Measurements from ENCODE around the gene GCNT3.
"Not testable (repeated sequence)": the region's sequence is repeated elsewhere in the genome, so short reads cannot be mapped to it uniquely, and the experiment has no call there.

GCNT3 gene

DNA sequence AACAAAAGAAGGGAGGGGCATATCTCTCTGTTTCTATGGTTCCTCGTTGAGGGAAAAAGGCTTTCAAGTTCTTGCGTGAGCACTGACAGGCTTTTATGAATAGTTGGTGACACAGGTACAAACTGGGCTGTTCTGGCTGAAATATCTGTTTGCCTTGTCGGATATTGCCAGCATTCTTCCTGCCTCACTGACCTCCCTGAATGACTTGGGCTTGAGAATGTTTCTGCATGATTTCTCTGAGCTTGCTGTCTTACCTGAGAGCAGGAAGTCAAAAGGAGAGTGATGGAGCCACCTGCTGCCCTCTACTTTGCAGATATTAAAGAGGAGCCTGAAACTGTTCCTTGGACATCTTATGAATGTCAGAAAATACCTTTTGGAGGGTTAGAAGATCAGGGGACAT, 4.8 kb downstream of the GCNT3 start:
- no peak for DNase-seq (ENCODE audit: low read depth)

DNA sequence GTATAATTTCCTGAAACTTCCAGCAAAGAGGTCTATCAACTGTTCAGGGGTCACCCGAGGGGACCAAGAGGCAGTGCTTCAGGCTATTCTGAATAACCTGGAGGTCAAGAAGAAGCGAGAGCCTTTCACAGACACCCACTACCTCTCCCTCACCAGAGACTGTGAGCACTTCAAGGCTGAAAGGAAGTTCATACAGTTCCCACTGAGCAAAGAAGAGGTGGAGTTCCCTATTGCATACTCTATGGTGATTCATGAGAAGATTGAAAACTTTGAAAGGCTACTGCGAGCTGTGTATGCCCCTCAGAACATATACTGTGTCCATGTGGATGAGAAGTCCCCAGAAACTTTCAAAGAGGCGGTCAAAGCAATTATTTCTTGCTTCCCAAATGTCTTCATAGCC, 6.8 kb downstream of the GCNT3 start:
- no peak for DNase-seq (ENCODE audit: low read depth)

DNA sequence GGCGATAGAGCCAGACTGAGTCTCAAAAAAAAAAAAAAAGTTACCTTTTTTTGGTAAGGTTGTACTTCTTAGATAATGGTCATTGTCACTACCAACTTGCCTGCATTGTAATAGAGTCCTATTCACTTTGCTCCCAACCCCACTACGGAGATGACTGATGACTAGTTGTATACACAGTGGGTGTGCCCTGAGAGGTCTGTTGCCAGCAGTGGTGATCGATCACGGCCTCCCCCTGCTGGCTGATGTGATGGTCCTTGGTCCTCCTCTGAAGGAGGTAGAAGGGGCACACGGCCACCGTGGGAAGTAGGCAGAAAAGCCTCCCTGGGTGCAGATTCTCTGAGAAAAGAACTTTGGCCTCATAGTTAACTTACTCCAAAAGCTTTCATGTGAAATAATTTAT, 10.7 kb downstream of the GCNT3 start:
- peak; percentile 64 for DNase-seq (ENCODE audit: low read depth)

DNA sequence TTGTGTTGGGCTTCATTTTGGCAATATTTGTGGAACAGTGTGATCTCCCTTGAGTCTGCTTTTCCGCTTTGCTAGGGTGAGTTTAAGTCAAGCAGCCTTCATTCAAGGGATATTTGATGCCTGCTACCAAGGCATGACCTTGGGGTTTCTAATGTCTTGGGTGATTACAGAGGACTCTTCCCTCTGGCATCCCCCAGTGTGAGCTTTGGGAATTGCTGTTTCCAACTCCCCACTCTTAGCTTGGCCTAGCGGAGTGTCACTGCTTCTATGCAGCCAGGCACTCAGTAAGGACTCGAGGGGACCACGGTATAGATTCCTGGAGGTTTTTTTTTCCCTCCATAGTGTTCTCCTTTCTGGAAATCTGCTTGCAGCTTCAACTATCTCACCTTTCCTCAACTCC, 21.1 kb downstream of the GCNT3 start:
- no peak for DNase-seq (ENCODE audit: low read depth)

DNA sequence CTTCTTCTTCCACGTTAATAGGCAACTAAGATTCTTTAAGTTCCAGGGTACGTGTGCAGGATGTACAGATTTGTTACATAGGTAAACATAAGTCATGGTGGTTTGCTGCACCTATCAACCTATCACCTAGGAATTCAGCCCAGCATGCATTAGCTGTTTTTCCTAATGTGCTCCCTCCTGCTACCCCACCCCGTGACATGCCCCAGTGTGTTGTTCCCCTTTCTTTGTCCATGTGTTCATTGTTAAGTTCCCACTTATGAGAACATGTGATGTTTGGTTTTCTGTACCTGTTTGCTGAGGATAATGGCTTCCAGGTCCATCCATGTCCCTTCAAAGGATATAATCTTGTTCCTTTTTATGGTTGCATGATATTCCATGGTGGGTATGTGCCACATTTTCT, 24.6 kb downstream of the GCNT3 start:
- no peak for DNase-seq (ENCODE audit: low read depth)

DNA sequence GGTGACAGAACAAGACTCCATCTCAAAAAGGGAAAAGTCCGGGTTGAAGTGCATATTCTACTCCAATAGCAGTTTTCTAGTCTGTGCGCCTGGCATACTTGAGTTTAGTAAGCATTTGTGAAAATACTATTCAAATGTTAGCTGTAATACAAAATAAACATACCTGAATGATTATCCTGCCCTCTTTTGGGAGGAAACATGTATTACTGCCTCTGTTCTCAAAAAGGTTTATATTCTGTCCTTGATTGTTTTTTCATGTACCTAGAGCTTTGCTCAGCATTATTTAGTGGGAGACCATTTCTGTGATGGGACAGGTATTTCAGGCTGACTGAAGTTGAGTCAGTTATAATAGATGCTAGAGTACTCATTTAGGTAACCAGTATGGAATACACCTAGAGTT, 25.9 kb downstream of the GCNT3 start:
- DNase-seq (ENCODE audit: low read depth) = not testable (repeated sequence)

DNA sequence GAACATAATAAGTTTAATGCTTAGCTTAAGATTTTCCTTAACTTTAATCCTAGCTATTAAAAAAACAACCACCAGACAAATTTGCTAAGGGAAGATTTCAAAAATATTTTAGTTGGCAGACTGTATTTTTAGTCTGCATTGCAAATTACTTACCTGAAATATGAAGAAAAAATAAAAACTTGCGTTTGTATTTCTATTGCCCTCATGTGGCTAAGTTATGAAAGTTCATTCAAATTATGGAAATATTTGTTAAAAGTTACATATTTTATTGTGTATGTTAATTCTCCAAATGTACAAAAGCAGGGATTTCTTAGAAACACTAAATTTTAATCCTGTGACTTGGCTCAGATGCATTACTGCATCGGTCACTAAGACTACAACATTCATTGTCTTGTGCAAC, 30.8 kb downstream of the GCNT3 start:
- DNase-seq (ENCODE audit: low read depth) = no peak

DNA sequence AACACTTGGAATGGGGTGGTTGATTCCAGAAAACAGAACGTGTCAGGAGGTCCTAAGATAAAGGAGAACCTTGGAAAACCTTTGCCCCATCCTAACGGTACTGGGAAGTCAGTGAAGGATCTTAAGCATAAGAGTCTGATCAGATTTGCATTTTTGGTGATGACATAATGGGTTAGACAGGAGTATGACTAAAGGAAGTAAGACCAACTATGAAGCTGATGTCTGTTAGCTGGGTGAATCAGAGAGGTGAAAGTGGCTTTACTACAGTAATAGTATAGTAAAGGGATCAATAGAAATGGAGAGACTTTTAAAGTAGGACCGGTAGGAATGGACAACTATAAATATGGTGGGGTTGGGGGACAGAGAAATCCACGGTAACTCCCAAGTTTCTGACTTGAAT, 33.2 kb downstream of the GCNT3 start:
- no peak for DNase-seq (ENCODE audit: low read depth)

DNA sequence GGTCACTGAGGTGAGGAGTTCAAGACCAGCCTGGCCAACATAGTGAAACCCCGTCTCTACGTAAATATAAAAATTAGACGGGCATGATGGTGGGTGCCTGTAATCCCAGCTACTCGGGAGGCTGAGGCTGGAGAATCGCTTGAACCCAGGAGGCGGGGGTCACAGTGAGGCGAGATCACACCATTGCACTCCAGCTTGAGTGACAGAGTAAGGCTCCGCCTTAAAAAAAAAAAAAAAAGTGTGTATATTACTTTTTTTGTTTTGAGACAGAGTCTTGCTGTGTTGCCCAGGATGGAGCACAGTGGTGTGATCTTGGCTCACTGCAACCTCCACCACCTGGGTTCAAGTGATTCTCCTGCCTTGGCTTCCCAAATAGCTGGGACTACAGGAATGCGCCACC, 34.2 kb downstream of the GCNT3 start:
- not testable (repeated sequence) for DNase-seq (ENCODE audit: low read depth)

DNA sequence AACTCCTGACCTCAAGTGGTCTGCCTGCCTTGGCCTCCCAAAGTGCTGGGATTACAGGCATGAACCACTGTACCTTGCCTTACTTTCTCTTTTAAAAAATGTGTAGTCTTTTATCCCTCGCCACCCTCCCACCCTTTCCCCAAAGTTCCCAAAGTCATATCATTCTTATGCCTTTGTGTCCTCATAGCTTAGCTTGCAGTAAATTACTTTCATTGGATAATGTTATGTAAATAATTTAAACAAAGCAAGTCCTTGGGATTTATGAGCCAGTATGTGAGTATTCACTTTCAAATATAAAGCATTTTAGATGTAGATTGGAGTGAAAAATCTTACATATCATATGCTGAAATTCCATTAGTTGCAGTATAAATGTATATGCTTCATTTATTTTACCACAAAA, 34.7 kb downstream of the GCNT3 start:
- DNase-seq (ENCODE audit: low read depth) = no peak

DNA sequence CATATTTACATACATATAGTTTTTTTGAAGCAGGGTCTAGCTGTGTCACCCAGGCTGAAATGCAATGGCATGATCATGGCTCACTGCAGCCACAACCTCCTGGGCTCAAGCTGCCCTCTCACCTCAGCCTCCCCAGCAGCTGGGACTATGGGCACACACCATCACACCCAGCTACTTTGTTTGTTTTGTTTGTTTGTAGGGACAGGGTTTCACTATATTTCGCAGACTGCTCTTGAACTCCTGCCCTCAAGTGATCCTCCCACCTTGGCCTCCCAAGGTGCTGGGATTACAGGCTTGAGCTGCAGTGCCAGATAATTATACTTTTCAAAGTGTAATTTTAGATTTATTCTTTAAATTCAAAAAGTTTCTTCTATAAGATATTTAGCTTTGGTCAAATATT, 35.5 kb downstream of the GCNT3 start:
- DNase-seq (ENCODE audit: low read depth) = no peak

DNA sequence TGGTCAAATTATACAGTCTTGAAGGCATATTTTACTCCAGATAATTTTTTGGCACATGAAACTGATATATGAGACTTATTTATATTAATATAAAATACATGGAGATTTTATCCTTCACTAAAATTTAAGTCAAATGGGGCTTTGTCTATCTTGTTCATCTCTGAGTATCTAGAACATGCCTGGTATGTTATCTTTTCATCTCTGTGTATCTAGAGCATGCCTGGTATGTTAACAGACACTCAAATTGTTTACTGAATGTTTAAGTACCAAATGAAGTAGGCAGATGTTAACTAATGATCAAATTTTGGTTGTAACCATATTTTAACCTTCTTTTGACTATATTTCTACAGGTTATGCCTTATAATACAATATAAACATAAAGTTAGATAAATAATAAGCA, 38.0 kb downstream of the GCNT3 start:
- DNase-seq (ENCODE audit: low read depth) = no peak

DNA sequence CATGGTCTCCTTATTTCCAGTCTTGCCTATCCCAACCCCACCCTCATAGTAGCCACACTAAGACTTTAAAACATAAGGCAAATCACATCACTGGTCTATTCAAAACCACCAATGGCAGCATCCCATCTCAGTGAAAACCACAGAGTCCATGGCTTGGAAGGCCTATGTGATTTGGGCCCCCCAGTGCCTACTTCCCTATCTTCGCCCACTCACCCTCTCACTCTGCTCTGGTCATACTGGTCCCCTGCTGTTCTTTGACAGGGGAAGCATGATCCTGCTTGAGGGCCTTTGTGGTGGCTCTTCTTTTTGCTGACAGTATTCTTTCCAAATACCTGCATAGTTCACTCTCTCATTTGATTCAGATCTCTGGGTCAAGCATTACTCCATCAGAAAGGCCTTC, 42.5 kb downstream of the GCNT3 start:
- no peak for DNase-seq (ENCODE audit: low read depth)

DNA sequence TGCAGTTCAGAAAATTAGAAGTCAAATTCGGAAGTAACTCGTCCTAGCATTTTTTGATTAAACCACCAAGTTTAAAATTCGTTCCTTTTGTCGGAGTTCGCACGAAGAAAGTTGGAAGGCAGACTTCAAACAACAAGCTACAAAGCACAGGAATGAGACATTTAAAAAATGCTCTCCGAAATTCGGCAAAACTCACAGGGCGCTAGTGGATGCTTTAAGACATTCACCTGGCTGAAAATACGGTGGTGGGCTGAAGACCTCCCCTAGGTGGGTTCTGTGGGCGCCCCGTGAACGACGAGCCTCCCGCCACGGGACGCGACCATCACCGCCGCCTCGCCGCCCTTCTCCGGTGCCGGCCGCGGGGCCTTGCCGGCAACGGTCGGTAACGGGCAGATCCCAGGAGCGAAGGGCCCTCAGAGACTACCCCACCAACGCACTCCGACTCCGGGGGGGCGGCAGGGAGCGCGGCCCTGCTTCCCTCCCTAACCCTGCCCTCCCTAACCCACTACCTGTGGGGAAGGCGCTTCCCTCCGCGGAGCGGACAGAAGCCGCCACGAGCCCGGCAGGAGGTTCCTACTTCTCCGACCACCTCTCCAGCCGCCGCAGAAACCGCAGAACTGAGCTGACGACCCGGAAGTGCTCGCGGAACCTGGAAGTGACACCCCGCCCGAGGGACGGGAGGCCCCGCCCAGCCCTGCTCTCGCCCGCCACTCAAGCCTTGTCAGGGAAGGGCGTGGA, 45.5 kb downstream of the GCNT3 start, which contains the start of gene GTF2A2:
TSS of gene GTF2A2 (minus strand) at position 619 of the 738 bp plus-strand sequence. CDS start 5,238 bp downstream, outside the sequence.
- DNase-seq (ENCODE audit: low read depth) = peak; percentile 87

DNA sequence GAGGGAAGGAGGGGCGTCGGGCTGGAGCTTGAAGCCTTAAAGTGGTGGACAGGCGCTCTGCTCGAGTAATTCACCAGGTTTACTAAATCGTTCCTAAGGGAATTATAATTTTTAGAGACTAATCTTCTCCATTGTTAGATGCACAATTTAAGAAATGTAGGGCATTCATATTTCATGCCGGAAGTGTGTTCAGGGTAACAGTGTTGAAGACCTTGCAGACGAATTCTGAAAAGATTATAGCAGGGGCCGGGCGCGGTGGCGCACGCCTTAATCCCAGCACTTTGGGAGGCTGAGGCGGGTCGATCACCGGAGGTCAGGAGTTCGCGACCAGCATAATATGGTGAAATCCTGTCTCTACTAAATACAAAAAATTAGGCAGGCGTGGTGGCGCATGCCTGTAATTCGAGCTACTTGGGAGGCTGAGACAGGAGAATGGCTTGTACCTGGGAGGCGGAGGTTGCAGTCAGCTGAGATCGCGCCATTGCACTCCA, 46.1 kb downstream of the GCNT3 start:
- no peak for DNase-seq (ENCODE audit: low read depth)

DNA sequence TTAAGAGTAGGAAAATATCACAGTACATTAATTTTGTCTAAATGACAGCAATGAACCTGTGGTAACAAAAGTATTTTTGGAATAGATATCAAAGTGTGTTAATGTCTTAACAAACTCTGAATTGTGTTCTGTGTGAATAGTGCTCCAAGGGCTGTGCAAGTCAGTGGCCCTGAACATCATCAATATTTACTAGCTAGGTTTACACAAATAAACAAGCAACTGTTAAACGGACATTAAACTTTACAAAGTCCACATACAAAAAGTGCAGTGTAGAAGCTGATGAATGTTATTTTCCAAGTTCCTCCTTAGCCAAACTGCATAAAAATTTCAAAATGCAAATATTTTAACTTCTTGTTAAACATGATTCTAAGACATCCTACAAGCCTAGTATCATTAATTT, 47.8 kb downstream of the GCNT3 start:
- DNase-seq (ENCODE audit: low read depth) = no peak

DNA sequence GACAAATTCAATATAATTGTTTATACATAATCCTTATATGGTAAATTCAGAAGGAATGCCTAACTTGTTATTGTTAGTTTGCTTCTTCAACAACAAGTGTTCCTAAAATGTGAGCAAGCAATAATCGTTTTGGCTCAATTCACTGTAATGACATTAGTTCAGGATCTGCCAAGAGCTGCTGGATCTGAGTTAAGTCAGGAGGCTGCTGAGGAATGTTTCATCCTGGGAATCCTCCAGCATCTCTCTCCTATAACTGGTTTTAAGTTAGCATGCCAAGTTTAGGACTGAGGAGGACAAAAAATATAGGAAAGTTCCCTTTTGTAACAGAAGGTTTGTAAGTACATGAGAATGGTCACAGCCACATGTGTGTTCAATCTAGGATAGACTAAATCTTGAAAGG, 50.7 kb downstream of the GCNT3 start:
- DNase-seq (ENCODE audit: low read depth) = peak; percentile 58

DNA sequence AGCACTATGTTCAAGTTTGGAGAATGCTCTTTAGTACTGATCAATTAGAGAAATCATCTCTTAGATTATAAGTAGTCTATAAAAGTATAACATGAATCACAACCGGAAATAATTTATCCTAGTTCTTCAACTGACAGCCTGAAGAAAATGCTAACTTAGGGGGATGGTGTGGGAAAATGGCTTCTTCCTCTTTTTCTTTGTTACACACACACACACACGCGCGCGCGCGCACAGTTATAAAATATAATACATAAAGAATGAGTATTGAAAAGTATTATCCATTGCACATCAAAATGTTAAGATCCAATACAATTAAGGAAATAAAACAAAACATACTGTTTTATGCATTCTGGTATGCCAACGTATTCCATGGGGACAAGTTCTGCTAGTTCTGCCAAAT, 57.0 kb downstream of the GCNT3 start:
- DNase-seq (ENCODE audit: low read depth) = no peak

All from stromal cell of bone marrow (primary cell).